ENCODE measurements around the gene TMEM43.

Gene TMEM43

DNA sequence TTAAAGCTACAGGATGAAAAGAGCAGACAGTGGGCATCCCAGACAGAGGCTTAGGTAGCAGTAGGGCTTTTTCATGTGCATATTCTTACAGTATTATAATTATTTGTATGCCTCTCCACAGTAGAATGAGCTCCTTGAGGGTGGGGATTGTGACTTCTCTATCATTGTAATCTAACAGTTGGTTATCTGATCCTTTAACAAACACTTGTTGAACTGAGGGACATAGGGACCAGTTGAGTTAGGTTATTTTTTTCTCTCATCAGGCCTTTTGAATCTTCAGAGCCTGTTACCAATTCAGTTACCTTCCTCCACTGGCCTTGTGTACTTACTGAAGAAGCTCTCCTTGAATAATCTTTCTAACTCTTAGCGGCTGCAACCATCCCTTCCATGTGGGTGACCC is 54.9 kb downstream of the TMEM43 start:
- no peak for DNase-seq

DNA sequence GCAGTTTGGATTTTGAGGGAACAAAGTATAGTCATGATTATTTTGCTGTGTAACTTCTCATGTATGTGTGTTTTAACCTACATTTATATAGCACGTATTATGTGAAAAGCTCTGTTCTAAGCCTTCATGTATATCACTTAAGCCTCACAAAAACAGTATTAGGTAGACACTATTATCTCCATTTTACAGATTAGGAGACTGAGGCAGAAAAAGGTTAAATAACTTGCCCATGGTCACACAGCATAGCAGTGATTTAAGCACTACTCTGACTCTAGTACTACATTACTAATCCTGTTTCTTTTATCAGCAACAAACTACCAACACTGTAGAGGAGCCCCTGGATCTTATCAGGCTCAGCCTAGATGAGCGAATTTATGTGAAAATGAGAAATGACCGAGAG is 56.4 kb downstream of the TMEM43 start:
- no peak for DNase-seq

DNA sequence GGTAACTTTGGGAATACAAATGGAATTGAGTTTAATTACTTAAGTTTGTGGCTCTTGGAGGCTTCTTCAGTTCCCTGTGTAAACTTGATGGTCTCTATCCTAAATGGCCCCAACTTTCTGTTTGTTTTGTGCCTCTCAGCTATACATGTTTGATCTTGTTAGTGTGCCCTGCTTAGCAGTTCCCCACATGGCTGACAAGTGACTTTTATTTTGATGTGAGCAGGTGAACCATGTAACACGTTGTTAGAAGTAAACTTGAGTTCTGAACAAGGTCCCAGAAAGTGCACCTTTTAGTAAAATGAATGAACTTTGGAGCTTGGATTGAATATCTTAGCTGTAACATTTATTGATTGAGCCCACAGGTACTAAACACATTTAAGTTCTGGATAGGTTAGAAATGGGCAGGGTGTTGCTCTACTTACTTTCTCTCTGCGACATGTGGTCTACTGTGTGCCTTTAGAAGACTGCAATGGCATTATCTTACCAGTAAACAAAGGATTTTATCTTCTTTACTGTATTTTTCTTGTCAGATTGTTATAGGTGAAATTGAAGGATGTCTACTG is 58.2 kb downstream of the TMEM43 start:
- no peak for DNase-seq

DNA sequence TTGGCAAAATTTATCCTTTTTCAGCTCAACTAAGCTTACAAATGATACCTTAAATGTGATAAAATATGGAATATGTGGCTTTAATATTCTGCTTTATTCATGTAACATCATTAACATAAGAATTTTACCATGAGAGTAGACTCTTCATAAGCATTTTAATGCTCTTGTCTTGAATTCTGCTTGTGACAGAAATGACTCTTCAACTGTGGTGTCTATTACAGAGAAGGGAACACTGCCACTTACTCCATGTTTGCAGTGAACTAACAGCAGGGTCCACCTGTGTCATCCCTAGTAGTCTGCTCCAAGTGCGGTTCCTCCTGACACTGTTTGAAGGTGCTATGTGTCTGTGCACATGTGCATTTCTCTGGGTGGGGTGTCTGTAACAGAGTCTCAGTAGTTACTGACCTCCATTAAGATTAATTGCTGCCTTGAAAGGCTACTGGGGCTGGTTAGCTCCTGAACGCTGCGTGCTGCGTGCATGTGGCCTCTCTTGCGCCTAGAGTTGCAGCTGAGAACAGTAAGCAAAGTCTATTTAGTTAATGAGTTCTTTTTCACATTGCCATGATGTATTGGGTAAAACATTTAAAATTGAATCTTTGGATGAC is 62.1 kb downstream of the TMEM43 start:
- DNase-seq, result no peak

DNA sequence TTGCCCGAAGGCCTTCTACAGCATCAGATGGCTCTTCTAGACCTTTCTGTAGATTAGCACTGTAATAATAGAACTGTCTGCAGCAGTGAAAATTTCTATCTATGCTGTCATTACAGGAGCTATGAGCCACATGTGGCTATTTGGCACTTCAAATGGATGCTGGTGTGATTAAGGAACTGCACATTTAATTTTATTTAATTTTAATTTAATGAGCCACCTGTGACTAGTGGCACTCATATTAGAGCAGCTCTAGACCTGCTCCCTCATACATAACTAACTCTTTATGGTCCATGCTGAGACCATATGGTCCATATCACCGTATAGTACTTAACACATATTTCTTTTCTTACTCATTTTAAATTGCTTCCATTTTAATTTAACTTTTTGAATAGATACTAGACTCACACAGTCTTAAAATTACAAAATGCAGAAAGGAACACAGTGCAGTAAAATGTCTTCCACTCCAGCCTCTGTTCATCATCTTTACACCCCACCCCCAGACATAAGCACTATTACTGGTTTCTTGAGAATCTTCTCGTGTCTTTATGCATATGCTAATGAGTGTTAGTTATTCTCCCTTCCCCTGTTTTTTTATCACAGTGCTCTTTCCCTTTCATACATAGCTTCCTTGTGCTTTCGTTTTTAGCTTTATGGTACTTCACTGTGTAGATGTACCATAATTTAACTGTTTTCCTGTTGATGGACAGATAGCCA is 63.3 kb downstream of the TMEM43 start:
- no peak for DNase-seq
